GM21576 (cell line): ENCODE measurements around the gene OMD.

Source experiments
- ATAC-seq: cut with Tn5 transposase; IDR thresholded peaks from one replicate; pipeline ENCODE4 v1.9.1; 2021; ENCODE audit warnings: mild to moderate bottlenecking, moderate library complexity; ENCODE audit not compliant: unreplicated experiment

Gene OMD

GRCh38 chr9:92424340-92424739, at the start of gene OMD:
Gene OMD (minus strand): TSS chr9:92424471. CDS start chr9:92417558, 6,913 bp downstream.
- ATAC-seq = no peak

- ATAC-seq = no peak
These were observed 43.9 kb upstream of the OMD start for GRCh38 chr9:92468206-92468605.

- ATAC-seq = no peak
These were observed 43.2 kb upstream of the OMD start for GRCh38 chr9:92467511-92467910.

- ATAC-seq = no peak
These were observed 42.8 kb upstream of the OMD start for GRCh38 chr9:92467041-92467440.

GRCh38 chr9:92463984-92464383, 39.7 kb upstream of the OMD start:
- no peak for ATAC-seq

GRCh38 chr9:92463387-92463786, 39.1 kb upstream of the OMD start:
- no peak for ATAC-seq

GRCh38 chr9:92457576-92457975, 33.3 kb upstream of the OMD start:
- no peak for ATAC-seq

- no peak for ATAC-seq
These were observed 30.9 kb upstream of the OMD start for GRCh38 chr9:92455217-92455616.

- ATAC-seq = no peak
These were observed 22.3 kb upstream of the OMD start for GRCh38 chr9:92446536-92446935.

- no peak for ATAC-seq
These were observed 20.6 kb upstream of the OMD start for GRCh38 chr9:92444841-92445240.

- no peak for ATAC-seq
These were observed 16.4 kb upstream of the OMD start for GRCh38 chr9:92440751-92441046.

- no peak for ATAC-seq
These were observed 15.9 kb upstream of the OMD start for GRCh38 chr9:92439921-92440750.

GRCh38 chr9:92438900-92439526, 14.7 kb upstream of the OMD start:
- ATAC-seq = no peak

GRCh38 chr9:92435263-92435662, 11.0 kb upstream of the OMD start:
- ATAC-seq = no peak

- ATAC-seq = no peak
These were observed 8.8 kb upstream of the OMD start for GRCh38 chr9:92432972-92433548.

- no peak for ATAC-seq
These were observed 8.1 kb upstream of the OMD start for GRCh38 chr9:92432350-92432749.

- no peak for ATAC-seq
These were observed 5.6 kb upstream of the OMD start for GRCh38 chr9:92429836-92430235.

- no peak for ATAC-seq
These were observed 2.4 kb upstream of the OMD start for GRCh38 chr9:92426501-92427145.

- ATAC-seq = no peak
These were observed 1.2 kb upstream of the OMD start for GRCh38 chr9:92425474-92425873.

- ATAC-seq = no peak
These were observed 659 bp downstream of the OMD start for GRCh38 chr9:92423612-92424011.

- no peak for ATAC-seq
These were observed 1.5 kb downstream of the OMD start for GRCh38 chr9:92422611-92423338.
